Measurements from ENCODE around the gene ITGA5.

DNA sequence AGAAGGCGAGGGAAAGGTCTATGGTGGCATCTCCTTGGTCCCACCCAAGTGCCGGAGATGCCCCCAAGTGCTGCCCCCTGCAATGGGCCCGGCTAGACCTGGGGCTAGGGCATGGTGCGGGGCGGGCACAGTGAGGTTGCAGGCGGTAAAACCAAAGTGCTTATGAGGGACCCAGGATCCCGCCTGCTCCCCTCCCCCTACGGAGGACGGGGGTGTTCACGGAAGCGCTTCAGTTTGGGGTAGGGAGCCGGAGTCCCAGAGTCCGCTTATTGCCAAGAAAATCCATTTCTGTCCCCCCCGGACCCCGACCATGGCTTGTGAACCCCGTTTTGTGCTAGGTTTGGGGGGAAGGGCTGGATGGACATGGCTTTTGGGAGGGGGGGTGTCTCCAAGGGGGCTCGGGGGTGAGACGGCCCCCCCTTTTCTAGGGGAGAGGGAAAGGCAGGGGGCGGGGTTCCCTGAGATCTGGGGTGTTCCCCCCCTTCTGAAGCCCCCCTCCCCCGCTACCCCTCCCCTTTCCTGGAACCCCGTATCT is 49.4 kb downstream of the ITGA5 start:
- TF ChIP-seq POLR2A (IDR thresholded peaks at IDR 0.05; ENCODE audit: low read depth, low read length), result no peak
- no peak for TF ChIP-seq POLR2AphosphoS5 (IDR thresholded peaks at IDR 0.05; ENCODE audit: low read depth, low read length)
- TF ChIP-seq POU2F2 (IDR thresholded peaks at IDR 0.05; ENCODE audit: low read depth, low read length), result no peak
- TF ChIP-seq TAF1 (IDR thresholded peaks at IDR 0.05; ENCODE audit: low read depth, low read length), result no peak
- no peak for TF ChIP-seq SPI1 (IDR thresholded peaks at IDR 0.05; ENCODE audit: low read depth, low read length)

All from GM12891 (cell line).